ENCODE data around the gene SMARCD2.

DNA sequence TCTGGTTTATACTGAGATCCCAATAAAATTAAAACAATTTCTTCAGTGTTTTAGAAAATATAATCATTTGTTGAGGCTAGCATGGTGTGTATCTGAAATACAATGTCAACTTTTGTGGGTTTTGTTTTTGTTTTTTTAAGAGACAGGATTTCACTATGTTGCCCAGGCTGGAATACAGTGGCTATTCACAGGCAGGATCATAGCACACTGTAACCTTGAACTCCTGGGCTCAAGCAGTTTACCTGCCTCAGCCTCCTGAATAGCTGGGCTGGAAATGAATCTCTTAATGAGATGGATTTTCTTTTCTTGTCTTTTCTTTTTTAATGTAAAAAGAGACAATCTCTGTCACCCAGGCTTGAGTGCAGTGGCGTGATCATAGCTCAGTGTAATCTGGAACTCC, 56.4 kb downstream of the SMARCD2 start:
- TF ChIP-seq POLR2A (IDR thresholded peaks at IDR 0.05; ENCODE audit: low read length) (no peak), GATA1 (IDR thresholded peaks at IDR 0.05; ENCODE audit: low read depth, low read length) (no peak)

Measured in erythroblast (primary cell).